ENCODE results near the gene IL22RA2. TPM values are rescaled to one million over a fixed set of nuclear protein-coding genes. Genes with fewer than 3 reads are reported as not detected.

Gene IL22RA2
- total and polyA plus RNA-seq, 9 of the 15 experiments (the other 6 are each of a cell fraction or from before 2014, with no cell fraction given), result 0.03 TPM; not detected in 8

DNA sequence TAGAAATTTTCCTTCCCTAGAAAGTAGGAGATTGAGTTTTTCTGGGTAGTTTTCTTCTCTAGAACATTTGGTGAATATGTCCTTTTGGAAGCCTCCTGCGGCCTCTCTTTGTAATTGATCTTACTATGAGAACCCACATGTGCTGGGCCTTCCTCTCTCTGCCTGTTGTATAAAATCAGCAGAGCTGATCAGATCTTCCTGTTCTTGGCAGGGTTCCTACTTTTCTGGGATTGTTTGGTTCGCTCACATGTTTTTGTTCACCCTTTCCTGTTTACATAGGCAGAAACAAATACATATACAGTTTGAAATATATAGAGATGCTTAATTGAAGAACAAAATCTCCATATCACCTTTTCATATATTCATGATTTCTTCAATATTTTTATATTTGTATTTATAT, 57.8 kb downstream of the IL22RA2 start:
- DNase-seq (ENCODE audit: extremely low read depth in 1 of 4, low spot score in 3 of 4) (no peak), FAIRE-seq (no peak), ATAC-seq (no peak)
- Histone ChIP-seq H3K4me1 (replicated peaks in 1 of 2; ENCODE audit: control insufficient read depth in 2 of 2, insufficient read depth in 2 of 2, low read length in 2 of 2) (no peaks in the 10 kb centered on the region), H3K9ac (ENCODE audit: insufficient read depth in 1 of 2, low read depth in 2 of 2, low read length in 2 of 2) (no peak overlapping the region), H4K20me1 (replicated peaks; ENCODE audit: control insufficient read depth, insufficient read depth, low read length) (no peaks in the 10 kb centered on the region), H3K9me1 (ENCODE audit: control insufficient read depth, insufficient read depth, low read length) (no peaks in the 10 kb centered on the region), H3K4me3 (no peak overlapping the region), H3K27me3 (ENCODE audit: control insufficient read depth in 2 of 2, insufficient read depth in 2 of 2, low read length in 2 of 2) (no peaks in the 10 kb centered on the region), H3K79me2 (ENCODE audit: control insufficient read depth, insufficient read depth, low read length) (no peaks in the 10 kb centered on the region), H3K36me3 (ENCODE audit: control insufficient read depth, insufficient read depth, low read length) (no peaks in the 10 kb centered on the region), H2AFZ (ENCODE audit: low read depth, low read length) (no peak overlapping the region), H3K27ac (ENCODE audit: extremely low read depth, low read depth, low read length) (no peak overlapping the region), H3K9me3 (replicated peaks; ENCODE audit: control insufficient read depth, insufficient read depth, low read depth, low read length) (no peaks in the 10 kb centered on the region; the same call in 1 of the 2 replicates), H3K4me2 (ENCODE audit: insufficient read depth, low read length) (no peak overlapping the region)
- in situ Hi-C loops (cut with MboI) (no loop called here), intact Hi-C loops (cut with micrococcal nuclease) (no loop called here)
- WGBS (ENCODE audit: insufficient coverage, low coverage, missing lambda C conversion rate), result 0% methylated on average over 2 of the region's 2 CpGs
- ChIA-PET CTCF (ENCODE audit: low intra/inter-chr PET ratio) (no interaction called here), POLR2A (interaction anchor here (0.5 to 0.6 kb wide), 2 partner anchors 1503 to 1780 kb away, joined by 3 read pairs; no protein-coding TSS in a partner anchor)
- no TSS peak for BruUV-seq (replicated peaks)
- no peak for TF ChIP-seq ZNF785 (CRISPR knock-in tag; IDR thresholded peaks at IDR 0.05)
- no peak for TF ChIP-seq NR2F6 (CRISPR knock-in tag; IDR thresholded peaks at IDR 0.05)
- TF ChIP-seq, protein P1, sequence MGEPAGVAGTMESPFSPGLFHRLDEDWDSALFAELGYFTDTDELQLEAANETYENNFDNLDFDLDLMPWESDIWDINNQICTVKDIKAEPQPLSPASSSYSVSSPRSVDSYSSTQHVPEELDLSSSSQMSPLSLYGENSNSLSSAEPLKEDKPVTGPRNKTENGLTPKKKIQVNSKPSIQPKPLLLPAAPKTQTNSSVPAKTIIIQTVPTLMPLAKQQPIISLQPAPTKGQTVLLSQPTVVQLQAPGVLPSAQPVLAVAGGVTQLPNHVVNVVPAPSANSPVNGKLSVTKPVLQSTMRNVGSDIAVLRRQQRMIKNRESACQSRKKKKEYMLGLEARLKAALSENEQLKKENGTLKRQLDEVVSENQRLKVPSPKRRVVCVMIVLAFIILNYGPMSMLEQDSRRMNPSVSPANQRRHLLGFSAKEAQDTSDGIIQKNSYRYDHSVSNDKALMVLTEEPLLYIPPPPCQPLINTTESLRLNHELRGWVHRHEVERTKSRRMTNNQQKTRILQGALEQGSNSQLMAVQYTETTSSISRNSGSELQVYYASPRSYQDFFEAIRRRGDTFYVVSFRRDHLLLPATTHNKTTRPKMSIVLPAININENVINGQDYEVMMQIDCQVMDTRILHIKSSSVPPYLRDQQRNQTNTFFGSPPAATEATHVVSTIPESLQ (CRISPR knock-in tag; IDR thresholded peaks at IDR 0.05), result no peak
- TF ChIP-seq TEAD4 (IDR thresholded peaks at IDR 0.05; ENCODE audit: low read length), result no peak
- no peak for TF ChIP-seq TEAD4 (CRISPR knock-in tag; IDR thresholded peaks at IDR 0.05; ENCODE audit: borderline replicate concordance)
- TF ChIP-seq, protein P2, sequence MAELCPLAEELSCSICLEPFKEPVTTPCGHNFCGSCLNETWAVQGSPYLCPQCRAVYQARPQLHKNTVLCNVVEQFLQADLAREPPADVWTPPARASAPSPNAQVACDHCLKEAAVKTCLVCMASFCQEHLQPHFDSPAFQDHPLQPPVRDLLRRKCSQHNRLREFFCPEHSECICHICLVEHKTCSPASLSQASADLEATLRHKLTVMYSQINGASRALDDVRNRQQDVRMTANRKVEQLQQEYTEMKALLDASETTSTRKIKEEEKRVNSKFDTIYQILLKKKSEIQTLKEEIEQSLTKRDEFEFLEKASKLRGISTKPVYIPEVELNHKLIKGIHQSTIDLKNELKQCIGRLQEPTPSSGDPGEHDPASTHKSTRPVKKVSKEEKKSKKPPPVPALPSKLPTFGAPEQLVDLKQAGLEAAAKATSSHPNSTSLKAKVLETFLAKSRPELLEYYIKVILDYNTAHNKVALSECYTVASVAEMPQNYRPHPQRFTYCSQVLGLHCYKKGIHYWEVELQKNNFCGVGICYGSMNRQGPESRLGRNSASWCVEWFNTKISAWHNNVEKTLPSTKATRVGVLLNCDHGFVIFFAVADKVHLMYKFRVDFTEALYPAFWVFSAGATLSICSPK (IDR thresholded peaks at IDR 0.05; ENCODE audit: borderline replicate concordance), result no peak
- TF ChIP-seq, protein P3, sequence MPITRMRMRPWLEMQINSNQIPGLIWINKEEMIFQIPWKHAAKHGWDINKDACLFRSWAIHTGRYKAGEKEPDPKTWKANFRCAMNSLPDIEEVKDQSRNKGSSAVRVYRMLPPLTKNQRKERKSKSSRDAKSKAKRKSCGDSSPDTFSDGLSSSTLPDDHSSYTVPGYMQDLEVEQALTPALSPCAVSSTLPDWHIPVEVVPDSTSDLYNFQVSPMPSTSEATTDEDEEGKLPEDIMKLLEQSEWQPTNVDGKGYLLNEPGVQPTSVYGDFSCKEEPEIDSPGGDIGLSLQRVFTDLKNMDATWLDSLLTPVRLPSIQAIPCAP (CRISPR knock-in tag; IDR thresholded peaks at IDR 0.05; ENCODE audit: borderline replicate concordance), result no peak
- no peak for TF ChIP-seq ZNF23 (CRISPR knock-in tag; IDR thresholded peaks at IDR 0.05)
- no peak for TF ChIP-seq THRAP3 (IDR thresholded peaks at IDR 0.05; ENCODE audit: borderline replicate concordance)
- no peak for TF ChIP-seq TBP (optimal IDR thresholded peaks at IDR 0.05; ENCODE audit: low read depth, low read length)
- no peak for TF ChIP-seq GATA2 (CRISPR knock-in tag; IDR thresholded peaks at IDR 0.05)
- TF ChIP-seq ZNF780A (CRISPR knock-in tag; IDR thresholded peaks at IDR 0.05), result no peak
- TF ChIP-seq RREB1 (CRISPR knock-in tag; IDR thresholded peaks at IDR 0.05), result no peak
- no peak for TF ChIP-seq RBM25 (IDR thresholded peaks at IDR 0.05; ENCODE audit: low read depth, low read length, severe bottlenecking)

Measured in K562 (cell line).